Activated naive CD4-positive, alpha-beta T cell treated with anti-CD3 and anti-CD28 coated beads, Interleukin-2, amount 50 U/mL, for 24 hours (primary cell): Measurements from ENCODE around the gene STK31.
"Not testable (repeated sequence)": the region's sequence is repeated elsewhere in the genome, so short reads cannot be mapped to it uniquely, and the experiment has no call there.

ENCODE experiments used
- H3K27ac Mint-ChIP-seq: one replicate; pipeline ENCODE4 v1.8.0; 2021; ENCODE audit warnings: mild to moderate bottlenecking, mixed read lengths
- H3K27me3 Mint-ChIP-seq: one replicate; pipeline ENCODE4 v1.8.0; 2021; ENCODE audit warnings: mixed read lengths
- H3K36me3 Mint-ChIP-seq: one replicate; pipeline ENCODE4 v1.8.0; 2021; ENCODE audit warnings: mixed read lengths
- H3K4me1 Mint-ChIP-seq: one replicate; pipeline ENCODE4 v1.8.0; 2021; ENCODE audit warnings: mixed read lengths
- H3K4me3 Mint-ChIP-seq: one replicate; pipeline ENCODE4 v1.8.0; 2021; ENCODE audit warnings: mild to moderate bottlenecking, mixed read lengths
- H3K9me3 Mint-ChIP-seq: one replicate; pipeline ENCODE4 v1.8.0; 2021; ENCODE audit warnings: mixed read lengths

Gene STK31

GRCh38 chr7:23751852-23752251, 41.8 kb downstream of the STK31 start:
- Mint-ChIP-seq H3K27ac (no peak overlapping the region), H3K36me3 (peaks cover 10% of the 10 kb centered on the region), H3K4me1 (peaks cover 8% of the 10 kb centered on the region), H3K4me3 (no peak overlapping the region), H3K9me3 (peaks cover 3% of the 10 kb centered on the region), H3K27me3 (no peaks in the 10 kb centered on the region)

DNA sequence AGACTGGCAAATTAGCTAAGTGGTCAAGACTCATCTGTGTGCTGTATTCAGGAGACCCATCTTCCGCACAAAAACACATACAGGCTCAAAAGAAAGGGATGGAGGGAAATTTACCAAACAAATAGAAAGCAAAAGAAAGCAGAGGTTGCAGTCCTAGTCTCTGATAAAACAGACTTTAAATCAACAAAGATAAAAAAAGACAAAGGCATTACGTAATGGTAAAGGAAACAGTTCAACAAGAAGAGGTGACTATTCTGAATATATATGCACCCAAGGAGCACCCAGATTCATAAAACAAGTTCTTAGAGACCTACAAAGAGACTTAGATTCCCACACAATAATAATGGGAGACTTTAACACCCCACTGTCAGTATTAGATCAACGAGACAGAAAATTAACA, 48.8 kb downstream of the STK31 start:
- not testable (repeated sequence) for H3K27ac Mint-ChIP-seq, H3K9me3 Mint-ChIP-seq, H3K36me3 Mint-ChIP-seq, H3K27me3 Mint-ChIP-seq, H3K4me3 Mint-ChIP-seq
- H3K4me1 Mint-ChIP-seq, result peaks cover 11% of the 10 kb centered on the region

- Mint-ChIP-seq H3K27me3 (no peaks in the 10 kb centered on the region), H3K4me1 (peaks cover 11% of the 10 kb centered on the region), H3K9me3 (no peaks in the 10 kb centered on the region), H3K4me3 (no peak overlapping the region), H3K36me3 (peaks cover 10% of the 10 kb centered on the region), H3K27ac (no peak overlapping the region)
Observed at GRCh38 chr7:23759671-23760391, 49.8 kb downstream of the STK31 start.

- Mint-ChIP-seq H3K4me3 (no peak overlapping the region), H3K9me3 (no peaks in the 10 kb centered on the region), H3K27me3 (no peaks in the 10 kb centered on the region), H3K4me1 (peaks cover 2% of the 10 kb centered on the region), H3K27ac (no peak overlapping the region), H3K36me3 (no peaks in the 10 kb centered on the region)
Observed at GRCh38 chr7:23765943-23766342, 55.9 kb downstream of the STK31 start.

- Mint-ChIP-seq H3K9me3 (no peaks in the 10 kb centered on the region), H3K27me3 (no peaks in the 10 kb centered on the region), H3K4me1 (no peaks in the 10 kb centered on the region), H3K4me3 (no peak overlapping the region), H3K27ac (no peak overlapping the region), H3K36me3 (no peaks in the 10 kb centered on the region)
Observed at GRCh38 chr7:23767514-23767913, 57.5 kb downstream of the STK31 start.

GRCh38 chr7:23768022-23768421, 58.0 kb downstream of the STK31 start:
- Mint-ChIP-seq H3K9me3 (no peaks in the 10 kb centered on the region), H3K27me3 (no peaks in the 10 kb centered on the region), H3K4me3 (no peak overlapping the region), H3K4me1 (no peaks in the 10 kb centered on the region), H3K36me3 (no peaks in the 10 kb centered on the region), H3K27ac (no peak overlapping the region)

DNA sequence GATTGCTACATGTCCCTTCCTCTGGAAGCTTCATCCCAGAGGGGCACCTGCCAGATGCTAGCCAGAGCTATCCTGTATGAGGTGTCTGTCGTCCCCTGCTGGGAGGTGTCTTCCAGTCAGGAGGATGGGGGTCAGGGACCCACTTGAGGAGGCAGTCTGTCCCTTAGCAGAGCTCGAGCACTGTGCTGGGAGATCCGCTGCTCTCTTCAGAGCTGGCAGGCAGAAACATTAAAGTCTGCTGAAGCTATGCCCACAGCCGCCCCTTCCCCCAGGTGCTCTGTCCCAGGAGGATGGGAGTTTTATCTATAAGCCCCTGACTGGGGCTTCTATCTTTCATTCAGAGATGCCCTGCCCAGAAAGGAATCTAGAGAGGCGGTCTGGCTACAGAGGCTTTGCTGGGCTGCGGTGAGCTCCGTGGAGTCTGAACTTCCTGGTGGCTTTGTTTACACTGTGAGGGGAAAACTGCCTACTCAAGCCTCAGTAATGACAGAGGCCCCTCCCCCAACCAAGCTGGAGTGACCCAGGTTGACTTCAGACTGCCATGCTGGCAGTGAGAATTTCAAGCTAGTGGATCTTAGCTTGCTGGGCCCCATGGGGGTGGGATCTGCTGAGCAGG, 69.3 kb downstream of the STK31 start:
- H3K36me3 Mint-ChIP-seq, H3K9me3 Mint-ChIP-seq, H3K27me3 Mint-ChIP-seq, H3K27ac Mint-ChIP-seq, H3K4me1 Mint-ChIP-seq, H3K4me3 Mint-ChIP-seq: not testable (repeated sequence)

GRCh38 chr7:23783115-23783514, 73.1 kb downstream of the STK31 start:
- Mint-ChIP-seq H3K27ac (no peak overlapping the region), H3K27me3 (no peaks in the 10 kb centered on the region), H3K9me3 (no peaks in the 10 kb centered on the region), H3K4me1 (no peaks in the 10 kb centered on the region), H3K36me3 (no peaks in the 10 kb centered on the region), H3K4me3 (no peak overlapping the region)

DNA sequence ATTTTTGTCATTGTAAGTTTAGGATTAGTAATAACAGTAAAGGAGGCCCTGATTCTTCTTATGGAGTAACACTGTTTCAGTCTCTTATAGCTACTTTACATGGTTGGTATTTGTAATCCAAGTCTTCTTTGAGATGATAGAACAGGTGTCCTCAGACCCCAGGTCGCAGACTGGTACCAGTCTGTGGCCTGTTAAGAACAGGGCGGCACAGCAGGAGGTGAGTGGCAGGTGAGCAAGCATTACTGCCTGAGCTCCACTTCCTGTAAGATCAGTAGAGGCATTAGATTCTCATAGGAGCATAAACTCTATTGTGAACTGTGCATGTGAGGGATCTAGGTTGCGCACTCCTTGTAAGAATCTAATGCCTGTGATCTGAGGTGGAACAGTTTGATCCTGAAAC, 77.3 kb downstream of the STK31 start:
- no peaks in the 10 kb centered on the region for H3K4me1 Mint-ChIP-seq
- H3K27ac Mint-ChIP-seq, result no peak overlapping the region
- H3K4me3 Mint-ChIP-seq, result no peak overlapping the region
- H3K27me3 Mint-ChIP-seq, result no peaks in the 10 kb centered on the region
- H3K36me3 Mint-ChIP-seq, result peaks cover 2% of the 10 kb centered on the region
- no peaks in the 10 kb centered on the region for H3K9me3 Mint-ChIP-seq

DNA sequence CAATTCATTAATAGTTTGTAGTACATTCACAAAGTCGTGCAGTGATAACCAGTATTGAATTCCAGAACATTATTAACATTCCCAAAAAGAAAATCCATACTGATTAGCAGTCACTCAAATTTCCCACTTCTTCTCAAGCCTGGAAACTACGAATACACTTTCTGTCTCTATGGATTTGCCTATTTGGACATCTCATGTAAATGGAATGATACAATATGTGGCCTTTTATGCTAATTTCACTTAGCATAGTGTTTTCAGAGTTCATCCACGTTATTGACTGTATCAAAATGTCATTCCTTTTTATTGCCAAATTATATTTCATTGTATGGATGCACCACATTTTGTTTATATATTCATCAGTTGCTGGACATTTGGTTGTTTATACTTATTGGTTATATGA, 78.8 kb downstream of the STK31 start:
- H3K27me3 Mint-ChIP-seq, result no peaks in the 10 kb centered on the region
- H3K27ac Mint-ChIP-seq, result no peak overlapping the region
- no peak overlapping the region for H3K4me3 Mint-ChIP-seq
- H3K36me3 Mint-ChIP-seq, result peaks cover 5% of the 10 kb centered on the region
- no peaks in the 10 kb centered on the region for H3K4me1 Mint-ChIP-seq
- peaks cover 7% of the 10 kb centered on the region for H3K9me3 Mint-ChIP-seq

DNA sequence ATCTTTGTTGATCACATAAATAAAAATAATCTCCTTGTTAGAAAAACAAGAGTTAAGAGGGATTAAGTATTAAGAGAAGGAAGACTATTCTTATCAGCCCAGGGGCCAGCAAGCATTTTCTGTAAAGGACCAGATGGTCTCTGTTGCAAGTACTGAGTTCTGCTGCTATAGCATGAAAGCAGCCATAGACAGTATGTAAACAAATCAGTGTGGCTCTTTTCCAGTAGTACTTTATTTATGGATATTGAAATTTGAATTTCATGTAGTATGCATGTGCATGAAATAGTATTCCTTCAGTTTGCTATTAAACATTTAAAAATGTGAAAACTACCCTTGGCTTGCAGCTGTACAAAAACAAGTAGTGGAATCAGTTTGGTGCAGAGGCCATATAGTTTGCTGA, 81.7 kb downstream of the STK31 start:
- Mint-ChIP-seq H3K36me3 (peaks cover 16% of the 10 kb centered on the region), H3K4me1 (no peaks in the 10 kb centered on the region), H3K27me3 (peaks cover 6% of the 10 kb centered on the region), H3K27ac (no peak overlapping the region), H3K4me3 (no peak overlapping the region), H3K9me3 (peaks cover 29% of the 10 kb centered on the region)

- Mint-ChIP-seq H3K4me1 (no peaks in the 10 kb centered on the region), H3K27me3 (peaks cover 4% of the 10 kb centered on the region), H3K27ac (no peak overlapping the region), H3K9me3 (no peaks in the 10 kb centered on the region), H3K36me3 (no peaks in the 10 kb centered on the region), H3K4me3 (no peak overlapping the region)
Observed at GRCh38 chr7:23802720-23803397, 92.8 kb downstream of the STK31 start.

GRCh38 chr7:23804707-23805106, 94.7 kb downstream of the STK31 start:
- peaks cover 9% of the 10 kb centered on the region for H3K27me3 Mint-ChIP-seq
- no peak overlapping the region for H3K4me3 Mint-ChIP-seq
- peaks cover 5% of the 10 kb centered on the region for H3K9me3 Mint-ChIP-seq
- H3K4me1 Mint-ChIP-seq, result no peaks in the 10 kb centered on the region
- H3K36me3 Mint-ChIP-seq, result no peaks in the 10 kb centered on the region
- H3K27ac Mint-ChIP-seq, result no peak overlapping the region

DNA sequence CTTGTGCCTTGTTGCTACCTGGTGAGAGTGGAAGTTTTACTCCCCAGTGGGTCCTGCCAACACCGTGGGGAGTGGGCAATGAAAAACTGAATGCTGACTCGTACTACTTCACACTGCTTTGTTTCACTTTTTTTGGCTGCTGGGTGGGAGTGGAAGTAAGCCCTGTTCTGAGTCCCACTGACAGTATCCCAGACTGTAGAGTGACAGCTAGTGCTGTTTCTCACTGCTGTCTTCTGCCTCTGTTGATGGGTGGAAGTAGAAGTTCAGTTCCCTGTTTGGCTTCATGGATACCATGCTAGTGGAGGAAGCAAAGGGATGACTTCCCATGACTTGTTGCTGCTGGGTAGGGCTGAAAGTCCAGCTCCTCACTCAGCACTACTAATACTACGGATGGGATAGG, 98.4 kb downstream of the STK31 start:
- Mint-ChIP-seq H3K4me1 (no peaks in the 10 kb centered on the region), H3K9me3 (peaks cover 12% of the 10 kb centered on the region)

GRCh38 chr7:23810099-23810498, 100.1 kb downstream of the STK31 start:
- Mint-ChIP-seq H3K4me1 (no peaks in the 10 kb centered on the region), H3K36me3 (no peaks in the 10 kb centered on the region), H3K4me3 (no peak overlapping the region), H3K9me3 (peaks cover 12% of the 10 kb centered on the region), H3K27ac (no peak overlapping the region), H3K27me3 (peaks cover 12% of the 10 kb centered on the region)

More for the DNA sequence above, 98.4 kb downstream of the STK31 start:
- H3K27ac Mint-ChIP-seq, result no peak overlapping the region
- peaks cover 12% of the 10 kb centered on the region for H3K27me3 Mint-ChIP-seq
- no peaks in the 10 kb centered on the region for H3K36me3 Mint-ChIP-seq
- H3K4me3 Mint-ChIP-seq, result no peak overlapping the region

DNA sequence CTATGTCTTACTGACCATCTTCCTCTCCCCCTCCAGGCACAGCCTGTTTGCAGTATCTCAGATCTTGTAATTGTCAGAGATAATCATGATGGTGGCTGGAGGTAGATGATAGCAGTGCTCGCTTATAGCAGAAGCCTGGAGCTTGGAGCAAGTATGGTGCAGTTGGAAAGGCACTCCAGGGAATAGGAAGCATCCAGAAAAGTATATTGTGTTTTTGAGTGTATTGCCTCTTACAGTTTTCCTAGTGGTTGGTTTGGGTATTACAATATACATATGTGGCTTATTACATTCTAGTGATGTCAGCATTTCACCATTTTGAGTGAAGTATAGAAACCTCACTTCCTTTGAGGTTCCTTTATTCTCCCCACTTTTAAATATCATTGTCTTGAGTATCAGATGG, 101.5 kb downstream of the STK31 start:
- H3K4me3 Mint-ChIP-seq, result no peak overlapping the region
- H3K4me1 Mint-ChIP-seq, result no peaks in the 10 kb centered on the region
- H3K36me3 Mint-ChIP-seq, result no peaks in the 10 kb centered on the region
- H3K27ac Mint-ChIP-seq, result no peak overlapping the region
- peaks cover 12% of the 10 kb centered on the region for H3K9me3 Mint-ChIP-seq
- peaks cover 9% of the 10 kb centered on the region for H3K27me3 Mint-ChIP-seq
